ENCODE data around the gene DDX51. TPM values are rescaled to one million over a fixed set of nuclear protein-coding genes. Genes with fewer than 3 reads are reported as not detected.

The DDX51 gene
- total and polyA plus RNA-seq, 2 of the 13 experiments (the other 11 are each of a cell fraction or from before 2014, with no cell fraction given) = 10.1 TPM

DNA sequence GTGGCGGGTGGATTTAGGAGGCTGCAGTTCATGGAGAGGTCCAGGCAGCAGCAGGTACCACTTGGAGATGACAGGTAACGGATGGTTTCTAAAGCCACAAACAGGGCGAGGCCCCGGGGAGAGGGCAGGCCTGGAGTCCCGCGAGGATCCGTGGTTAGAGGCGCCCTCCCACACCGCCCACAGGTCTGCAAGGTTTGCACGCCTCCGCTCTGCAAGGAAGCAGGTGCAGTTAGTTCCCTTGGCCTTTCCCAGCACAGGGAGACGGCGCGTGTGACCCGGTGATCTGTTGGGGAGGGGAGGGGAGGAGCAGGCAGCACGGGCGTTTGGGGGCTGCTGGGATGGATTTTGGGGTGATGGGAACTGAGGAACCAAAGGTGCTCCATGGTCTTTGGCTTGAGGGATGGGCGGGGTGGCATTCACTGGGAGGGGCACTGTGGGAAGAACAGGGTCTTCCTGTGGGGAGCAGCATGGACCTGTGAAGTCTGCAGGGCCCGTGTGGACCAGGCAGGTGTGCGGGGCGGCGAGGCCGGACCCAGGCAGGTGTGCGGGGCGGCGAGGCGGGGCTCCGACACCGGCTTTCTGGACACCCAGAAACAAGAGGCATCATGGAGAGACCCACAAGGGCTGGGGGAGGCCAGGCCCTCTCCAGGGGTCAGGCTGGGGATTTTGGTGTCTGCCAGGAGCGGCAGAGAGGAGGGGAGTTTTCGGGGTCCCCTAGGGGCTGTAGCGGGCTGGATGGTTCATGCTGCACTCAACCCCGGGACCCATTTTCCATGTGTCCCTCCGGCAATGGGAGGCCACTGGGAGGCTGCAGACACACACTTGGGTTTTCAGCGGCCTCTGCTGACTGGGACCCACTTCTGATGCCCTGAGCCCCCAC lies 29.3 kb upstream of the DDX51 start:
- intact Hi-C loops (cut with micrococcal nuclease; ENCODE audit: unreplicated experiment) (no loop called here), in situ Hi-C loops (cut with HindIII; ENCODE audit: extremely low pct_ligation_motif_present, low pct_unique_long_range_greater_than_20kb) (no loop called here)
- DNase-seq (ENCODE audit: low spot score) (no peak), ATAC-seq (no peak), FAIRE-seq (no peak)
- H3K4me1 ChIP-seq (ENCODE audit: insufficient read depth, low read length) = no peaks in the 10 kb centered on the region
- TF ChIP-seq RAD51 (IDR thresholded peaks at IDR 0.05; ENCODE audit: borderline replicate concordance) (no peak), ZNF10 (CRISPR knock-in tag; IDR thresholded peaks at IDR 0.05; ENCODE audit: borderline replicate concordance, low read depth) (no peak), ZNF329 (CRISPR knock-in tag; IDR thresholded peaks at IDR 0.05; ENCODE audit: low read depth) (no peak), ZBTB38 (CRISPR knock-in tag; IDR thresholded peaks at IDR 0.05) (no peak), ZNF382 (CRISPR knock-in tag; IDR thresholded peaks at IDR 0.05; ENCODE audit: borderline replicate concordance) (no peak), ZNF431 (CRISPR knock-in tag; IDR thresholded peaks at IDR 0.05; ENCODE audit: borderline replicate concordance, low read depth) (no peak), THAP11 (CRISPR knock-in tag; IDR thresholded peaks at IDR 0.05) (no peak), PTBP1 (IDR thresholded peaks at IDR 0.05; ENCODE audit: low read depth, low read length, poor library complexity, severe bottlenecking) (no peak), ZKSCAN1 (IDR thresholded peaks at IDR 0.05; ENCODE audit: low read length) (no peak), TOPORS (CRISPR knock-in tag; IDR thresholded peaks at IDR 0.05) (no peak), TAF15 (IDR thresholded peaks at IDR 0.05; ENCODE audit: low read depth, low read length, poor library complexity, severe bottlenecking) (no peak)
- TF ChIP-seq, protein P1, sequence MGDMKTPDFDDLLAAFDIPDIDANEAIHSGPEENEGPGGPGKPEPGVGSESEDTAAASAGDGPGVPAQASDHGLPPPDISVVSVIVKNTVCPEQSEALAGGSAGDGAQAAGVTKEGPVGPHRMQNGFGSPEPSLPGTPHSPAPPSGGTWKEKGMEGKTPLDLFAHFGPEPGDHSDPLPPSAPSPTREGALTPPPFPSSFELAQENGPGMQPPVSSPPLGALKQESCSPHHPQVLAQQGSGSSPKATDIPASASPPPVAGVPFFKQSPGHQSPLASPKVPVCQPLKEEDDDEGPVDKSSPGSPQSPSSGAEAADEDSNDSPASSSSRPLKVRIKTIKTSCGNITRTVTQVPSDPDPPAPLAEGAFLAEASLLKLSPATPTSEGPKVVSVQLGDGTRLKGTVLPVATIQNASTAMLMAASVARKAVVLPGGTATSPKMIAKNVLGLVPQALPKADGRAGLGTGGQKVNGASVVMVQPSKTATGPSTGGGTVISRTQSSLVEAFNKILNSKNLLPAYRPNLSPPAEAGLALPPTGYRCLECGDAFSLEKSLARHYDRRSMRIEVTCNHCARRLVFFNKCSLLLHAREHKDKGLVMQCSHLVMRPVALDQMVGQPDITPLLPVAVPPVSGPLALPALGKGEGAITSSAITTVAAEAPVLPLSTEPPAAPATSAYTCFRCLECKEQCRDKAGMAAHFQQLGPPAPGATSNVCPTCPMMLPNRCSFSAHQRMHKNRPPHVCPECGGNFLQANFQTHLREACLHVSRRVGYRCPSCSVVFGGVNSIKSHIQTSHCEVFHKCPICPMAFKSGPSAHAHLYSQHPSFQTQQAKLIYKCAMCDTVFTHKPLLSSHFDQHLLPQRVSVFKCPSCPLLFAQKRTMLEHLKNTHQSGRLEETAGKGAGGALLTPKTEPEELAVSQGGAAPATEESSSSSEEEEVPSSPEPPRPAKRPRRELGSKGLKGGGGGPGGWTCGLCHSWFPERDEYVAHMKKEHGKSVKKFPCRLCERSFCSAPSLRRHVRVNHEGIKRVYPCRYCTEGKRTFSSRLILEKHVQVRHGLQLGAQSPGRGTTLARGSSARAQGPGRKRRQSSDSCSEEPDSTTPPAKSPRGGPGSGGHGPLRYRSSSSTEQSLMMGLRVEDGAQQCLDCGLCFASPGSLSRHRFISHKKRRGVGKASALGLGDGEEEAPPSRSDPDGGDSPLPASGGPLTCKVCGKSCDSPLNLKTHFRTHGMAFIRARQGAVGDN (CRISPR knock-in tag; IDR thresholded peaks at IDR 0.05) = no peak
- TF ChIP-seq, protein P2, sequence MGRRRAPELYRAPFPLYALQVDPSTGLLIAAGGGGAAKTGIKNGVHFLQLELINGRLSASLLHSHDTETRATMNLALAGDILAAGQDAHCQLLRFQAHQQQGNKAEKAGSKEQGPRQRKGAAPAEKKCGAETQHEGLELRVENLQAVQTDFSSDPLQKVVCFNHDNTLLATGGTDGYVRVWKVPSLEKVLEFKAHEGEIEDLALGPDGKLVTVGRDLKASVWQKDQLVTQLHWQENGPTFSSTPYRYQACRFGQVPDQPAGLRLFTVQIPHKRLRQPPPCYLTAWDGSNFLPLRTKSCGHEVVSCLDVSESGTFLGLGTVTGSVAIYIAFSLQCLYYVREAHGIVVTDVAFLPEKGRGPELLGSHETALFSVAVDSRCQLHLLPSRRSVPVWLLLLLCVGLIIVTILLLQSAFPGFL (CRISPR knock-in tag; IDR thresholded peaks at IDR 0.05) = no peak
- TF ChIP-seq, protein P3, sequence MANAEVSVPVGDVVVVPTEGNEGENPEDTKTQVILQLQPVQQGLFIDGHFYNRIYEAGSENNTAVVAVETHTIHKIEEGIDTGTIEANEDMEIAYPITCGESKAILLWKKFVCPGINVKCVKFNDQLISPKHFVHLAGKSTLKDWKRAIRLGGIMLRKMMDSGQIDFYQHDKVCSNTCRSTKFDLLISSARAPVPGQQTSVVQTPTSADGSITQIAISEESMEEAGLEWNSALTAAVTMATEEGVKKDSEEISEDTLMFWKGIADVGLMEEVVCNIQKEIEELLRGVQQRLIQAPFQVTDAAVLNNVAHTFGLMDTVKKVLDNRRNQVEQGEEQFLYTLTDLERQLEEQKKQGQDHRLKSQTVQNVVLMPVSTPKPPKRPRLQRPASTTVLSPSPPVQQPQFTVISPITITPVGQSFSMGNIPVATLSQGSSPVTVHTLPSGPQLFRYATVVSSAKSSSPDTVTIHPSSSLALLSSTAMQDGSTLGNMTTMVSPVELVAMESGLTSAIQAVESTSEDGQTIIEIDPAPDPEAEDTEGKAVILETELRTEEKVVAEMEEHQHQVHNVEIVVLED (CRISPR knock-in tag; IDR thresholded peaks at IDR 0.05; ENCODE audit: borderline replicate concordance) = no peak
- no TSS peak for BruUV-seq (replicated peaks)
- H3K27me3 ChIP-seq (ENCODE audit: control insufficient read depth in 1 of 2, insufficient read depth in 2 of 2, low read length in 2 of 2) = peaks cover 28 to 83% of the 10 kb centered on the region in 2 experiments
- no peak overlapping the region for H3K9ac ChIP-seq (ENCODE audit: insufficient read depth, low read depth, low read length)
- no peak overlapping the region for H3K4me2 ChIP-seq (ENCODE audit: low read depth, low read length)
- H3K9me3 ChIP-seq (ENCODE audit: low read length) = no peaks in the 10 kb centered on the region
- WGBS (ENCODE audit: low lambda C conversion rate) = 46% methylated on average over 16 of the region's 35 CpGs
- no peaks in the 10 kb centered on the region for H3K36me3 ChIP-seq (replicated peaks in 1 of 2; ENCODE audit: control insufficient read depth in 1 of 2, insufficient read depth in 2 of 2, low read length in 2 of 2)
- no peaks in the 10 kb centered on the region for H3K79me2 ChIP-seq (ENCODE audit: insufficient read depth, low read length)
- no peak overlapping the region for H2AFZ ChIP-seq (ENCODE audit: low read length)
- H3K4me3 ChIP-seq (replicated peaks in 1 of 3; ENCODE audit: insufficient read depth in 1 of 3, low read depth in 2 of 3, low read length in 3 of 3) = no peak overlapping the region
- POLR2A ChIA-PET = no interaction called here
- CTCF ChIA-PET (ENCODE audit: low intra/inter-chr PET ratio, low total read pairs) = no interaction called here
- peaks cover 4% of the 10 kb centered on the region; the same call in 1 of the 2 replicates for H4K20me1 ChIP-seq (ENCODE audit: insufficient read depth, low read length)
- H3K27ac ChIP-seq (ENCODE audit: extremely low read length, insufficient read depth, low read length) = no peak overlapping the region
